Brain microvascular endothelial cell (primary cell): ENCODE data around the gene SETD1A.

Experiments used
- DNase-seq: peaks from one replicate; pipeline ENCODE4 v3.0.0-alpha.2; 2020
- H3K27ac ChIP-seq: fragments of 250-450 bp; sonication (Bioruptor Pico); 2 replicates; pipeline ENCODE4 v1.5.1; 2020; ENCODE audit warnings: mild to moderate bottlenecking, moderate library complexity
- H3K27me3 ChIP-seq: fragments of 250-450 bp; sonication (Bioruptor Pico); replicated peaks from 2 replicates; pipeline ENCODE4 v1.5.1; 2020; ENCODE audit warnings: mild to moderate bottlenecking
- H3K36me3 ChIP-seq: fragments of 250-450 bp; sonication (Bioruptor Pico); replicated peaks from 2 replicates; pipeline ENCODE4 v1.5.1; 2020; ENCODE audit warnings: mild to moderate bottlenecking
- H3K4me3 ChIP-seq: 2 replicates; pipeline ENCODE4 v1.5.1; 2011; ENCODE audit warnings: low read depth, mild to moderate bottlenecking, control low read depth, low read length, moderate library complexity
- in situ Hi-C: cut with HindIII; loops from 2 replicates; pipeline ENCODE4 v1.10.0; 2017; ENCODE audit warnings: low sequenced_read_pairs, low pct_ligation_motif_present
- TF ChIP-seq, protein P1 (sequence below): IDR thresholded peaks from 2 replicates; pipeline ENCODE4 v1.5.1; 2011; ENCODE audit warnings: low read depth, mild to moderate bottlenecking, moderate library complexity, low read length, control low read depth, inconsistent platforms; ENCODE audit errors: missing control alignments

SETD1A gene

DNA sequence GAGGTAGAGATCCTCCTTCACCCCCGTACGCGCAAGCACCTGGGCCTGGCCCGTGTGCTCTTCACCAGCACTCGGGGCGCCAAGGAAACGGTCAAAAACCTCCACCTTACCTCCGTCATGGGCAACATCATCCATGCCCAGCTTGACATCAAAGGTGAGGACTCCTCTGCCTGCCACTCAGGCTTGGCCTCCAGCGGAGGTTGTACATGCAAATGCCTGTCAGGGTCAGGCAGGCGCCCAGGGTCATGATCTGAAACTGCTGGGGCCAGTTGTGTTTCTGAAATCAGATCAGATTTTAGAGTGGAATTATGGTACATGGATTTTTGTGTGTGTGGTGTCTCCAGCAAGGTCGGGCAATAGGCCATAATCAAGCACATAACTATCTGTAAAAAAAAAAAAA is 3.8 kb downstream of the SETD1A start:
- Histone ChIP-seq H3K36me3 (peaks cover 53% of the 10 kb centered on the region), H3K4me3 (no peak overlapping the region), H3K27ac (no peak overlapping the region), H3K27me3 (no peaks in the 10 kb centered on the region)
- DNase-seq = no peak
- TF ChIP-seq, protein P1, sequence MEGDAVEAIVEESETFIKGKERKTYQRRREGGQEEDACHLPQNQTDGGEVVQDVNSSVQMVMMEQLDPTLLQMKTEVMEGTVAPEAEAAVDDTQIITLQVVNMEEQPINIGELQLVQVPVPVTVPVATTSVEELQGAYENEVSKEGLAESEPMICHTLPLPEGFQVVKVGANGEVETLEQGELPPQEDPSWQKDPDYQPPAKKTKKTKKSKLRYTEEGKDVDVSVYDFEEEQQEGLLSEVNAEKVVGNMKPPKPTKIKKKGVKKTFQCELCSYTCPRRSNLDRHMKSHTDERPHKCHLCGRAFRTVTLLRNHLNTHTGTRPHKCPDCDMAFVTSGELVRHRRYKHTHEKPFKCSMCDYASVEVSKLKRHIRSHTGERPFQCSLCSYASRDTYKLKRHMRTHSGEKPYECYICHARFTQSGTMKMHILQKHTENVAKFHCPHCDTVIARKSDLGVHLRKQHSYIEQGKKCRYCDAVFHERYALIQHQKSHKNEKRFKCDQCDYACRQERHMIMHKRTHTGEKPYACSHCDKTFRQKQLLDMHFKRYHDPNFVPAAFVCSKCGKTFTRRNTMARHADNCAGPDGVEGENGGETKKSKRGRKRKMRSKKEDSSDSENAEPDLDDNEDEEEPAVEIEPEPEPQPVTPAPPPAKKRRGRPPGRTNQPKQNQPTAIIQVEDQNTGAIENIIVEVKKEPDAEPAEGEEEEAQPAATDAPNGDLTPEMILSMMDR = no peak
- in situ Hi-C loops = no loop called here

DNA sequence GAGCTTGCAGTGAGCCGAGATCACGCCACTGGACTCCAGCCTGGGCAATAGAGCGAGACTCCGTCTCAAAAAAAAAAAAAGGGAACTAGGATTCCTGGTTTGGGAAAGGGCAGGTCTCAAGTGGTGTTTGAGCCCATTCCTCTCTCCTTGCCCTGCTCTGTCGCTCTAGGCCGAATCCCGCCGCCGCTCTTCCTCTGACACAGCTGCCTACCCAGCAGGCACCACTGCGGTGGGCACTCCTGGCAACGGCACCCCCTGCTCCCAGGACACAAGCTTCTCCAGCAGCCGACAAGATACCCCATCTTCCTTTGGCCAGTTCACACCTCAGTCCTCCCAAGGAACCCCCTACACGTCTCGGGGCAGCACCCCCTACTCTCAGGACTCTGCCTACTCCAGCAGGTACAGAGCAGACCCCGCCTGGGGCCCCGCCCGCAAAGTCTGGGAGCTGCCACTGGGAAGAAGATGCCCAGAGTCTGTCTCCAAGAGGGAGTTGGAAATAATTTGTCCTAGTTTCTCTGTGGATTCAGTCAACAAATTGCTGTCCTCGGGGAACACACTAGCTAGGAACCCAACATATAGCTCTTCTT is 6.5 kb downstream of the SETD1A start:
- no peak for DNase-seq
- H3K27me3 ChIP-seq = no peaks in the 10 kb centered on the region
- H3K4me3 ChIP-seq = no peak overlapping the region
- H3K36me3 ChIP-seq = peaks cover 63% of the 10 kb centered on the region
- in situ Hi-C loops = no loop called here
- TF ChIP-seq, protein P1 = no peak
- no peak overlapping the region for H3K27ac ChIP-seq

DNA sequence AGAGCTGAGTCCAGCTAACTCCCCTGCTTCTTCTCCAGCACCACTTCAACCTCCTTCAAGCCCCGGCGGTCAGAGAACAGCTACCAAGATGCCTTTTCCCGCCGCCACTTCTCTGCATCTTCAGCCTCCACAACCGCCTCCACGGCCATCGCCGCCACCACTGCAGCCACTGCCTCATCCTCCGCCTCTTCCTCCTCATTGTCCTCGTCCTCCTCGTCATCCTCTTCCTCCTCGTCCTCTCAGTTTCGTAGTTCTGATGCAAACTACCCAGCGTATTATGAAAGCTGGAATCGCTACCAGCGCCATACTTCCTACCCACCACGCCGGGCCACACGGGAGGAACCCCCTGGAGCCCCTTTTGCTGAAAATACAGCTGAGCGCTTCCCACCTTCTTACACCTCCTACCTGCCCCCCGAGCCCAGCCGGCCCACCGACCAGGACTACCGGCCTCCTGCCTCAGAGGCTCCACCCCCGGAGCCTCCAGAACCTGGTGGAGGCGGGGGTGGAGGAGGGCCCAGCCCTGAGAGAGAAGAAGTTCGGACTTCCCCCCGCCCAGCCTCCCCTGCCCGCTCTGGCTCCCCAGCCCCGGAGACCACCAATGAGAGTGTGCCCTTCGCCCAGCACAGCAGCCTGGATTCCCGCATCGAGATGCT is 7.1 kb downstream of the SETD1A start:
- no peak for DNase-seq
- in situ Hi-C loops = no loop called here
- Histone ChIP-seq H3K4me3 (no peak overlapping the region), H3K36me3 (peaks cover 65% of the 10 kb centered on the region), H3K27ac (no peak overlapping the region), H3K27me3 (no peaks in the 10 kb centered on the region)
- TF ChIP-seq, protein P1 = no peak

DNA sequence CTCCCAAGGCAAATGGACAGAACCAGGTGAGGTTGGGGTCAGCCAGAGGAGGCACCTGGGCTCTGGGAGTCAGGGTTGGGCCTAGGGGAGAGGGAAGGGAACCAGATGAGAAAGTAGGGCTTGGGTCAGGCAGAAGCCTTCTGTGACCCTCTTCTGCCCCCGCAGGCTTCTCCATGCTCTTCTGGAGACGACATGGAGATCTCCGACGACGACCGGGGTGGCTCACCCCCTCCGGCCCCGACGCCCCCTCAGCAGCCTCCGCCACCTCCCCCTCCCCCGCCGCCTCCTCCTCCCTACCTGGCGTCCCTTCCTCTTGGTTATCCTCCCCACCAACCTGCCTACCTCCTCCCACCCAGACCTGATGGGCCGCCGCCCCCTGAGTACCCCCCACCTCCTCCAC is 7.9 kb downstream of the SETD1A start:
- H3K36me3 ChIP-seq = peaks cover 64% of the 10 kb centered on the region
- in situ Hi-C loops = no loop called here
- no peak overlapping the region for H3K27ac ChIP-seq
- no peak for DNase-seq
- TF ChIP-seq, protein P1 = no peak
- no peaks in the 10 kb centered on the region for H3K27me3 ChIP-seq
- no peak overlapping the region for H3K4me3 ChIP-seq

DNA sequence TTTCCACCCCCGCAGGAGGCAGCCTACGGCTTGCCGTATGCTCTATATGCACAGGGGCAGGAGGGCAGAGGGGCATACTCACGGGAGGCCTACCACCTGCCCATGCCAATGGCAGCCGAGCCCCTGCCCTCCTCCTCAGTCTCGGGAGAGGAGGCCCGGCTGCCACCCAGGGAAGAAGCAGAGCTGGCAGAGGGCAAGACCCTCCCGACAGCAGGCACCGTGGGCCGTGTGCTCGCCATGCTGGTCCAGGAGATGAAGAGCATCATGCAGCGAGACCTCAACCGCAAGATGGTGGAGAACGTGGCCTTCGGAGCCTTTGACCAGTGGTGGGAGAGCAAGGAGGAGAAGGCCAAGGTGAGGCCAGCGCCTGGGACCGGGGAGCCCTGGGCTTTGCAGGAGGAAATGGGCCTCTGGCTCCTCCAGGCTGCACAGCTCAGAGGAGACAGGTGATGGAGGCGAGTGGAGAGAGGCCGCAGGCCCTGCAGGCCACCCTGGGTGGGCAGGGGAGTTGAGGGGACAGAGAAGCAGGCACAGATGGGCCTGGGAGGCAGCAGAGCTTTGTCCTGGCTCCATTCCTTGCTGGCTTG is 8.6 kb downstream of the SETD1A start:
- H3K27me3 ChIP-seq = no peaks in the 10 kb centered on the region
- no peak overlapping the region for H3K4me3 ChIP-seq
- DNase-seq = no peak
- H3K36me3 ChIP-seq = peaks cover 67% of the 10 kb centered on the region
- in situ Hi-C loops = no loop called here
- no peak overlapping the region for H3K27ac ChIP-seq
- TF ChIP-seq, protein P1 = no peak
